GM18517 (cell line): ENCODE measurements around the gene SYNPO2L.
"Not testable (repeated sequence)": the region's sequence is repeated elsewhere in the genome, so short reads cannot be mapped to it uniquely, and the experiment has no call there.

Experiments used
- ATAC-seq: cut with Tn5 transposase; IDR thresholded peaks from one replicate; pipeline ENCODE4 v1.9.1; 2021; ENCODE audit warnings: mild to moderate bottlenecking, moderate library complexity; ENCODE audit not compliant: unreplicated experiment

SYNPO2L gene

GRCh38 chr10:73620974-73621373 is 34.9 kb downstream of the SYNPO2L start:
- not testable (repeated sequence) for ATAC-seq

DNA sequence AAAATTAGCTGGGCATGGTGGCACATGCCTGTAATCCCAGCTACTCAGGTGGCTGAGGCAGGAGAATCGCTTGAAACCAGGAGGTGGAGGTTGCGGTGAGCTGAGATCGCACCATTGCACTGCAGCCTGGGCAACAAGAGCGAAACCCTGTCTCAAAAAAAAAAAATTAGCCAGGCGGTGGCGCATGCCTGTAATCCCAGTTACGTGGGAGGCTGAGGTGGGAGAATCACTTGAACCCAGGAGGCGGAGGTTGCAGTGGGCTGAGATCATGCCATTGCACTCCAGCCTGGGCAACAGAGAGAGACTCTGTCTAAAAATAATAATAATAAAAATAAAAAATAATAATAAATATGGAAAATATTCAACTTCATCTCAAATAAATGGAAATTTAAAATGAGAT is 38.7 kb downstream of the SYNPO2L start:
- ATAC-seq: not testable (repeated sequence)

GRCh38 chr10:73614720-73615119 is 41.1 kb downstream of the SYNPO2L start:
- no peak for ATAC-seq

DNA sequence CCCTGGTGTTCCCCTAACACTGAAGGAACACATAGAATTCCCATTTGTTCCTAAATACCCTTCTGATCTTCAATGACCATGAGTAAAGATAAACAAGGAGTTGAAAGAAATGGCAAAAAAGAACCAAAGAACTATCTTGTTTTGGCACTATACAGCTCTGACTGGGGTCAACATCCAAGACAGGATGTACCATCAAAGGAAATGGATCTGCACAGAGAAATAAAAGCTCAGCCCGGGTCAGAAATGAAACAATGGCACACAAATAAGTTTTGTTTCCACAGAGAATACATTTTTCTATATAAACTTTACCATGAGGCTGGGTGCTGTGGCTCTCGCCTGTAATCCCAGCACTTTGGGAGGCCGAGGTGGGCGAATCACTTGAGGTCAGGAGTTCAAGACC is 46.7 kb downstream of the SYNPO2L start:
- no peak for ATAC-seq

DNA sequence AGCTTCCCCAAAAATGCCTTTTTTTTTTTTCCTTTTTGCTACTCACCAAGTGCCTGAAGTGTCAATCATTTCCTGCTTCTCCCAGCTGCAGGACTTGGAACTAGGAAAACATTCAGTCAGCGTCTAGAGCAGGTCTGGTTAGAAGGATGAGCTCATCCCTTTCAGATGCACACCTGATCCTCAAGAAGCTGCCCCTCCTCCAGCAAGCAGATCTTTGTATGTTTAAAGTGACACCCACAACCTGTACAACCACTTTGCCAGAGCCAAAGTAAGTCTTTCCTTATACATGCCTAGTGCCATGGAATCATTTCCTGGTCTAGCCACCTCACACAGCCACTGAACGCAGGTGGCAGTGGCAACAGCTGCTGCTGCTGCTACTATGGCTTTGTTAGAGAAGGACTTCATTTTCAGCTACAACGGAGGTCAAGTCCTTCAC is 54.3 kb downstream of the SYNPO2L start:
- no peak for ATAC-seq

GRCh38 chr10:73597346-73597745 is 58.5 kb downstream of the SYNPO2L start:
- ATAC-seq: no peak
